ENCODE results near the gene MYO5A. TPM values are rescaled to one million over a fixed set of nuclear protein-coding genes. Genes with fewer than 3 reads are reported as not detected.

Gene MYO5A
- total RNA-seq, 1 experiment from 2014 or later = 21.8 TPM

- Histone ChIP-seq H4K8ac (replicated peaks; ENCODE audit: insufficient read length, low read depth, low read length) (no peak overlapping the region), H2BK15ac (ENCODE audit: low read depth, low read length) (no peak overlapping the region), H4K20me1 (ENCODE audit: control insufficient read depth, insufficient read depth, insufficient read length) (no peaks in the 10 kb centered on the region), H2BK12ac (ENCODE audit: insufficient read length, low read depth, low read length) (no peak overlapping the region), H3K56ac (ENCODE audit: insufficient read length, low read depth, low read length) (no peak overlapping the region), H3K4ac (ENCODE audit: low read depth, low read length) (no peak overlapping the region), H3K18ac (ENCODE audit: insufficient read length, low read depth, low read length) (no peak overlapping the region), H3K79me2 (ENCODE audit: insufficient read depth, low read length) (no peaks in the 10 kb centered on the region), H3K27ac (ENCODE audit: insufficient read length, low read depth, low read length) (no peak overlapping the region), H2BK120ac (ENCODE audit: low read depth, low read length, poor library complexity, severe bottlenecking) (no peak overlapping the region), H2AK5ac (ENCODE audit: insufficient read length, low read length) (no peak overlapping the region), H3T11ph (ENCODE audit: low read length) (no peak overlapping the region), H2BK20ac (ENCODE audit: low read depth, low read length, poor library complexity, severe bottlenecking) (no peak overlapping the region), H2AFZ (ENCODE audit: low read length) (no peak overlapping the region), H3K79me1 (ENCODE audit: insufficient read depth, low read depth, low read length, poor library complexity, severe bottlenecking) (no peaks in the 10 kb centered on the region), H2BK5ac (ENCODE audit: insufficient read length, low read length) (no peak overlapping the region), H3K4me2 (ENCODE audit: insufficient read depth, insufficient read length, low read length) (no peak overlapping the region), H3K27me3 (ENCODE audit: insufficient read depth, low read length) (no peaks in the 10 kb centered on the region), H4K5ac (ENCODE audit: insufficient read length, low read depth, low read length) (no peak overlapping the region), H4K91ac (ENCODE audit: insufficient read length, low read depth, low read length) (no peak overlapping the region), H3K14ac (ENCODE audit: insufficient read depth, low read length) (no peak overlapping the region), H3K23ac (ENCODE audit: insufficient read length, low read depth, low read length) (no peak overlapping the region), H3K9me3 (ENCODE audit: control insufficient read depth, low read depth, low read length) (no peaks in the 10 kb centered on the region), H3K23me2 (ENCODE audit: insufficient read length, low read depth, low read length, poor library complexity, severe bottlenecking) (no peaks in the 10 kb centered on the region), H3K9ac (ENCODE audit: extremely low read depth, insufficient read length, low read length) (no peak overlapping the region), H3K4me1 (ENCODE audit: insufficient read depth, low read length) (no peaks in the 10 kb centered on the region)
- WGBS (ENCODE audit: extremely low coverage, insufficient read length, low lambda C conversion rate) = no CpG with 5 or more reads among the region's 3 CpGs
- Mint-ChIP-seq H3K9me3 (no peaks in the 10 kb centered on the region), H3K27me3 (ENCODE audit: low read depth) (no peaks in the 10 kb centered on the region), H3K4me3 (no peak overlapping the region), H3K36me3 (ENCODE audit: insufficient read depth in 1 of 3, low read depth in 3 of 3) (peaks cover 1 to 18% (median 17%) of the 10 kb centered on the region in 3 experiments; a peak in 5 of 7 replicates), H3K27ac (no peak overlapping the region), H3K4me1 (peaks cover 9 to 11% of the 10 kb centered on the region in 2 experiments)
- TF ChIP-seq CTCF (conservative IDR thresholded peaks at IDR 0.05) = no peak
- no peak for DNase-seq
These were observed 166.2 kb downstream of the MYO5A start for GRCh38 chr15:52362497-52362896.
